SU-DHL-6 (cell line): ENCODE data around the gene RBM12.
"Not testable (repeated sequence)": the region's sequence is repeated elsewhere in the genome, so short reads cannot be mapped to it uniquely, and the experiment has no call there.

Experiments
- H2AFZ ChIP-seq: fragments of 200-600 bp; sonication (generic); 2 replicates; pipeline ENCODE4 v1.6.1; 2014; ENCODE audit warnings: low read depth, mild to moderate bottlenecking, moderate library complexity, mixed read lengths, antibody characterized with exemption, low read length; ENCODE audit not compliant: severe bottlenecking
- H3F3A ChIP-seq: fragments of 200-600 bp; shearing (Covaris generic); 2 replicates; pipeline ENCODE4 v1.6.0; 2016; ENCODE audit warnings: antibody characterized with exemption, mild to moderate bottlenecking; ENCODE audit not compliant: insufficient read depth
- H3K27ac ChIP-seq: fragments of 200-600 bp; sonication (generic); 2 replicates; pipeline ENCODE4 v1.5.1; 2016; ENCODE audit warnings: low read depth, mild to moderate bottlenecking, low read length, moderate library complexity, mixed read lengths
- H3K27me3 ChIP-seq: fragments of 200-600 bp; sonication (generic), shearing (Covaris generic); 2 replicates; pipeline ENCODE4 v1.6.0; 2014; ENCODE audit warnings: mild to moderate bottlenecking, low read length
- H3K36me3 ChIP-seq: fragments of 200-600 bp; sonication (generic); 2 replicates; pipeline ENCODE4 v1.6.1; 2014; ENCODE audit warnings: mild to moderate bottlenecking, low read length, mixed read lengths
- H3K4me2 ChIP-seq: fragments of 300-600, 200-600 bp; shearing (Covaris generic), sonication (generic); 2 replicates; pipeline ENCODE4 v1.6.0; 2014; ENCODE audit warnings: low read length, low read depth, mild to moderate bottlenecking; ENCODE audit not compliant: poor library complexity, severe bottlenecking
- H3K4me3 ChIP-seq: fragments of 200-600 bp; sonication (generic); 2 replicates; pipeline ENCODE4 v1.5.1; 2014; ENCODE audit warnings: antibody characterized with exemption, low read length, mild to moderate bottlenecking, mixed read lengths; ENCODE audit not compliant: insufficient read depth, poor library complexity, severe bottlenecking
- H3K79me2 ChIP-seq: fragments of 200-600 bp; sonication (generic); 2 replicates; pipeline ENCODE4 v1.6.1; 2014; ENCODE audit warnings: mild to moderate bottlenecking, low read length, moderate library complexity; ENCODE audit not compliant: insufficient read depth
- H3K9ac ChIP-seq: fragments of 200-600 bp; sonication (generic); 2 replicates; pipeline ENCODE4 v1.7.0; 2014; ENCODE audit warnings: mild to moderate bottlenecking, low read length
- H3K9me2 ChIP-seq: fragments of 200-600 bp; sonication (generic); replicated peaks from 2 replicates; pipeline ENCODE4 v1.6.1; 2014; ENCODE audit warnings: low read length; ENCODE audit not compliant: insufficient read depth
- H3K9me3 ChIP-seq: fragments of 200-600 bp; sonication (generic); 2 replicates; pipeline ENCODE4 v1.6.1; 2014; ENCODE audit warnings: low read length, mixed read lengths; ENCODE audit not compliant: insufficient read depth
- H4K20me1 ChIP-seq: fragments of 200-600 bp; sonication (generic); 2 replicates; pipeline ENCODE4 v1.6.1; 2014; ENCODE audit warnings: low read depth, mild to moderate bottlenecking, antibody characterized with exemption, low read length, moderate library complexity, mixed read lengths
- CTCF ChIP-seq: fragments of 200-600 bp; sonication (generic); IDR thresholded peaks from one replicate; pipeline ENCODE4 v1.5.1; 2017; ENCODE audit warnings: antibody characterized with exemption, mild to moderate bottlenecking, low read length, moderate library complexity; ENCODE audit not compliant: insufficient read depth, poor library complexity, severe bottlenecking
- EZH2phosphoT487 ChIP-seq: fragments of 200-600 bp; sonication (generic), shearing (Covaris generic); conservative IDR thresholded peaks from 2 replicates; pipeline ENCODE4 v1.6.1; 2018; ENCODE audit warnings: mild to moderate bottlenecking, antibody characterized with exemption, low read length, moderate library complexity, mixed read lengths

The RBM12 gene, protein sequence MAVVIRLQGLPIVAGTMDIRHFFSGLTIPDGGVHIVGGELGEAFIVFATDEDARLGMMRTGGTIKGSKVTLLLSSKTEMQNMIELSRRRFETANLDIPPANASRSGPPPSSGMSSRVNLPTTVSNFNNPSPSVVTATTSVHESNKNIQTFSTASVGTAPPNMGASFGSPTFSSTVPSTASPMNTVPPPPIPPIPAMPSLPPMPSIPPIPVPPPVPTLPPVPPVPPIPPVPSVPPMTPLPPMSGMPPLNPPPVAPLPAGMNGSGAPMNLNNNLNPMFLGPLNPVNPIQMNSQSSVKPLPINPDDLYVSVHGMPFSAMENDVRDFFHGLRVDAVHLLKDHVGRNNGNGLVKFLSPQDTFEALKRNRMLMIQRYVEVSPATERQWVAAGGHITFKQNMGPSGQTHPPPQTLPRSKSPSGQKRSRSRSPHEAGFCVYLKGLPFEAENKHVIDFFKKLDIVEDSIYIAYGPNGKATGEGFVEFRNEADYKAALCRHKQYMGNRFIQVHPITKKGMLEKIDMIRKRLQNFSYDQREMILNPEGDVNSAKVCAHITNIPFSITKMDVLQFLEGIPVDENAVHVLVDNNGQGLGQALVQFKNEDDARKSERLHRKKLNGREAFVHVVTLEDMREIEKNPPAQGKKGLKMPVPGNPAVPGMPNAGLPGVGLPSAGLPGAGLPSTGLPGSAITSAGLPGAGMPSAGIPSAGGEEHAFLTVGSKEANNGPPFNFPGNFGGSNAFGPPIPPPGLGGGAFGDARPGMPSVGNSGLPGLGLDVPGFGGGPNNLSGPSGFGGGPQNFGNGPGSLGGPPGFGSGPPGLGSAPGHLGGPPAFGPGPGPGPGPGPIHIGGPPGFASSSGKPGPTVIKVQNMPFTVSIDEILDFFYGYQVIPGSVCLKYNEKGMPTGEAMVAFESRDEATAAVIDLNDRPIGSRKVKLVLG

DNA sequence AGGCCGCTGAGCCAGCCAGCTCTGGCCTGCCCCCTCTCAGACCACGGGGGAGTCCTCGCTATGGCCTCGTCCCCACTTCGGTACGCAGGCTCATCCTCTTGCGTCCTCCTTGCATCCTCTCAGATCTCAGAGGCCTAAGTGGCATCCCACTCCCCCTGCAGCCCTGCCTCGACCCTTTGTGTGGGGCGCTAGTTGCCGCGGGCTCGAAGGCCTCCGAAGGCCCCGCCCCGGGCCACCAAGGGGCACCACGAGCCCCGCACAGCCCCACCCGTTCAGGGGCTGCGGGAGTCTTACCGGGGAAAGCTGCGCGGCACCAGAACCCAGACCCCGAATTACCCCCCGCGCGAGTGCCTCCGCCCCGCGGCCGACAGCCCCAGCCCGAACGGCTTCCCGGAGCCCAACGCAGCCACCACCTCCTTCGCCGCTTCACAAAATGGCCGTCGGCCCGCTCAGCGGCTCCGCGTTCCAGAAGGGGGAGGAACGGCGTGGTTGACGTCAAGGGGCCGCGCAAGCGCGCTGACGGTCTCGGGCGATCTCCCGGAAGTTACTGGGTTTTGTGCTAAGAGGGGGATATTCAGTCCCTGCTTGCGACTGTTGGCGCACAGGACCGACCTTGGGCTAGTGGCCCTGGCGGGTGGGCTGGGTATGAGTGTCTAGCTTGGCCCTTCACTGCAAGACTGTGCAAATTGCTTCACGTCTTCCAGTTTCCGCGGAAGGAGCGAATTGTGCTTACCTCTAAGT lies at the start of gene RBM12, which contains the start of gene CPNE1:
Gene RBM12 (minus strand): TSS at position 435 of the 741 bp plus-strand sequence. CDS start 9,578 bp downstream, outside the sequence.
Gene CPNE1 (minus strand): TSS at position 435 of the 741 bp plus-strand sequence. CDS start 31,977 bp downstream, outside the sequence.
- Histone ChIP-seq H3K27ac (peak within 1 kb of the TSS; percentile 76), H3K9me3 (no peaks in the 10 kb centered on the region), H3K9me2 (no peaks in the 10 kb centered on the region), H3K4me3 (peak within 1 kb of the TSS; percentile 71), H2AFZ (peak within 1 kb of the TSS; percentile 87), H3K9ac (peak within 1 kb of the TSS; percentile 89), H3K27me3 (no peaks in the 10 kb centered on the region), H3F3A (peaks cover 11% of the 10 kb centered on the region), H3K79me2 (peaks cover 51% of the 10 kb centered on the region), H3K4me2 (peak within 1 kb of the TSS; percentile 93), H4K20me1 (peaks cover 38% of the 10 kb centered on the region), H3K36me3 (0 out of 2 replicates have a peak, but pooled peaks cover 3% of the 10 kb centered on the region)
- TF ChIP-seq EZH2phosphoT487 = no peak
- TF ChIP-seq CTCF = no peak

DNA sequence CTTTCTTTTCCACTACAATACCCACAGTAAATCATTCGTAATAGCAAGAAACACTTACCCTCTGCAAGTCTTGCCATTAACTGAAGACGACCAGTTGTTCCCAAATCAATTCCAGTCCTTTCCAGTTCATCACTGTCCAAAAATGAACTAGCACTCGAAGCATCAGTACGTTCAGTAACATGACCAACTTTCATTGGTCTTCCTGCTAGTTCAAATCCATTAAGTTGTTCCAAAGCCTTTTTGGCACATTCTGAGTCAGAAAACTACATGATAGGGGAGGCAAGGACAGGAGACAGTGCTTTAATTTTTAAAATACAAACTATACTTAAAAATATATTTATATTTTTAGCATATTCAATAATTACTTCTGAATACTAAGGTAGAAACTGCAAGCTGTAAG lies 49.4 kb upstream of the RBM12 start:
- no peak overlapping the region for H2AFZ ChIP-seq
- no peak overlapping the region for H3K9ac ChIP-seq
- no peak overlapping the region for H3K27ac ChIP-seq
- H3K4me3 ChIP-seq = no peak overlapping the region
- H3K9me2 ChIP-seq = no peaks in the 10 kb centered on the region
- peaks cover 75% of the 10 kb centered on the region for H3K79me2 ChIP-seq
- no peak overlapping the region for H3K4me2 ChIP-seq
- peaks cover 80% of the 10 kb centered on the region for H3K36me3 ChIP-seq
- peaks cover 56% of the 10 kb centered on the region for H3F3A ChIP-seq
- no peak for TF ChIP-seq CTCF
- TF ChIP-seq EZH2phosphoT487 = no peak
- no peaks in the 10 kb centered on the region for H3K27me3 ChIP-seq
- H3K9me3 ChIP-seq = no peaks in the 10 kb centered on the region
- H4K20me1 ChIP-seq = peaks cover 61% of the 10 kb centered on the region

DNA sequence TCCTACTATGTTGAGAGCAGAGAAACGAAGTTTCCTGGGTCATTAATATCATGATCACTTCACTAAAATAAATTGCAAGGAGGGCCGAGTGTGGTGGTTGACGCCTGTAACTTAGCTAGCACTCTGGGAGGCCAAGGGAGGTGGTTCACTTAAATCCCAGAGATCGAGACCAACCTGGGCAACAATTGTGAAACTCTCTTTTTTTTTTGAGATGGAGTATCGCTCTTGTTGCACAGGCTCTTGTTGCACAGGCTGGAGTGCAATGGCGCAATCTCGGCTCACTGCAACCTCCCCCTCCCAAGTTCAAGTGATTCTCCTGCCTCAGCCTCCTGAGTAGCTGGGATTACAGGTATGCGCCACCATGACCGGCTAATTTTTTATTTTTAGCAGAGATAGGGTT lies 48.4 kb upstream of the RBM12 start:
- H3K36me3 ChIP-seq = peaks cover 85% of the 10 kb centered on the region
- not testable (repeated sequence) for H3K27me3 ChIP-seq, H3K9ac ChIP-seq, H2AFZ ChIP-seq, H3K9me2 ChIP-seq, H3K9me3 ChIP-seq, H3K4me3 ChIP-seq, H3K4me2 ChIP-seq, H3K27ac ChIP-seq
- H3F3A ChIP-seq = peaks cover 66% of the 10 kb centered on the region
- peaks cover 67% of the 10 kb centered on the region for H4K20me1 ChIP-seq
- H3K79me2 ChIP-seq = peaks cover 73% of the 10 kb centered on the region
